ENCODE results near the gene PKD2. TPM values are rescaled to one million over a fixed set of nuclear protein-coding genes. Genes with fewer than 3 reads are reported as not detected.

PKD2 gene
- total RNA-seq, 1 experiment from 2014 or later, result 43.2 TPM

DNA sequence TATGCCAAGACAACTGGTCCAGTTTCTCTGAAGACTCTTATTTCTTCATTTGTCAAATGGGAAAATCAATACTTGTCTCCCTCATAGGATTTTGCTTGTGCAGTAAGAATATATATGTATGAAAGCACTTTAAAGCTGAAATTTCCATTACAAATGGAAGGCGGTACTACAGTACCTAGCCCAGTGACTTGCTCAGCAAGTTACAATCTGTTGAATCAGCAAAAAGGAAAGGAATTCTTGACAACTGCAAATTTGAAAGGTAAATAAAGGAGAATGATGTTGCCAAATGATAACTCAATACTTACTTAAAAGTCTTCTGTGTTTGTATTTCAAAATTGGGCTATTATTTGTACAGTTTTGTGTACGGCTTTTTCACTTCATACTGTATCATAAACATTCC, 71.1 kb downstream of the PKD2 start:
- no peaks in the 10 kb centered on the region for H3K27me3 ChIP-seq (replicated peaks)
- no peaks in the 10 kb centered on the region for H3K4me1 ChIP-seq (replicated peaks)
- no peak overlapping the region for H3K4me3 ChIP-seq
- H3K9me3 ChIP-seq (replicated peaks), result no peaks in the 10 kb centered on the region
- H3K27ac ChIP-seq, result no peak overlapping the region
- DNase-seq (ENCODE audit: low read depth in 1 of 2, low spot score in 2 of 2), result no peak
- peaks cover 40% of the 10 kb centered on the region for H3K36me3 ChIP-seq

DNA sequence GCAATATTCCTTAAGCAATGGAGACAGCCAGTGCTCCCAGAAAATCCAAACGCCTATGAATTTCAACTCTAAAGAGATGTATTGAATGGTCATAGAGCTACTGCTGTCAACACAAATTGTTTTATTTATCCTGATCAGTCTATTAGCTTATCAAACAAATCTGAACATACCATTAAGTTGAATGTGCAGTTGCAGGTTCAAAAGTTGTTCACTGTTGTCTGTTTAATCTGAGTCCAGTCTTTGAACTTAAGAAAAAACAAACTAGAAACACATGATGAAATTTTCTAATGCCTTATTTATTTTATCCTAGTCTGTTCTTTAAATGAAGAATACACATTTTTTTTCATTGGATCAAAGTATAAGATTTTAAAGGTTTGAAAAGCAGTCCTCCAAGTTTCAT, 73.2 kb downstream of the PKD2 start:
- Histone ChIP-seq H3K9me3 (replicated peaks) (no peaks in the 10 kb centered on the region), H3K36me3 (peaks cover 20% of the 10 kb centered on the region), H3K4me1 (replicated peaks) (no peaks in the 10 kb centered on the region), H3K4me3 (no peak overlapping the region), H3K27me3 (replicated peaks) (no peaks in the 10 kb centered on the region), H3K27ac (no peak overlapping the region)
- DNase-seq (ENCODE audit: low read depth in 1 of 2, low spot score in 2 of 2), result no peak

DNA sequence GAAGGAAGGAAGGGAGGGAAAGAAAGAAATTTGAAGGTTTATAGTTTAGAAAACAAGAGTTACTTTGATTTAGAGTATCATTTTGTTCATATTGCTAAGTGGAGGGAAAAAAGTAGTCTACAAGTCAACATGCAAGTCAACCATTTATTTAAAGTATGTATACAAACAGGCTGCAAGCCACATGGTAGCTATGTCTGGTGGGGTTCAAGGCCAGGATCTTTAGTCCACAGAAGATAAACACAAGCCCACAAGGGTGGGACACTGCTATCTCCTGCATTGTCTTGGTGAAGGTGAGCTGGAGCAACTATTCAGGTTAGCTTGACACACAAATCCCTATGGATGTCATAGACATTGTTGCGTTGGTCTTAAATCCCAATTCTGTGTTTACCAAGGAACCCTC, 79.6 kb downstream of the PKD2 start:
- no peak overlapping the region for H3K4me3 ChIP-seq
- no peak for DNase-seq (ENCODE audit: low read depth in 1 of 2, low spot score in 2 of 2)
- H3K9me3 ChIP-seq (replicated peaks), result no peaks in the 10 kb centered on the region
- H3K27me3 ChIP-seq (replicated peaks), result no peaks in the 10 kb centered on the region
- no peak overlapping the region for H3K27ac ChIP-seq
- no peaks in the 10 kb centered on the region for H3K36me3 ChIP-seq
- no peaks in the 10 kb centered on the region for H3K4me1 ChIP-seq (replicated peaks)

DNA sequence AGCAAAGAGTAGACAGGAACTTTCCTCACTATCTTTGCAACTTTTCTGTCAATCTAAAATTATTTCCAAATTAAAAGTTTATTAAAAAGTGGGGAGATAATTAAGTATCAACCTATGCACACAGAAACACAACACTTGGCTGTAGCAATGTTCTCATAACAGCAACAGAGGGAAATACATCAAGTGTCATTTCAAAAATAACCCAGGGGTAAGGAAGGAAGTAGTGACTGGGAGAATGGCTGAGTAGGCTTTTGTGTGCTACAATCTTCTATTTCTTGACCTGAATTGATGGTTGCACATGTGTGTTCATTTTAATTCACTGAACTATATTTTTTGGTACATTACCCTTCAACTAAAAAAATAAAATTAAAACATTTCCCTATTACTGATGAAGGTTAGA, 83.5 kb downstream of the PKD2 start:
- Histone ChIP-seq H3K9me3 (replicated peaks) (no peaks in the 10 kb centered on the region), H3K4me3 (no peak overlapping the region), H3K27ac (no peak overlapping the region), H3K36me3 (no peaks in the 10 kb centered on the region), H3K4me1 (replicated peaks) (no peaks in the 10 kb centered on the region), H3K27me3 (replicated peaks) (no peaks in the 10 kb centered on the region)
- no peak for DNase-seq (ENCODE audit: low read depth in 1 of 2, low spot score in 2 of 2)

DNA sequence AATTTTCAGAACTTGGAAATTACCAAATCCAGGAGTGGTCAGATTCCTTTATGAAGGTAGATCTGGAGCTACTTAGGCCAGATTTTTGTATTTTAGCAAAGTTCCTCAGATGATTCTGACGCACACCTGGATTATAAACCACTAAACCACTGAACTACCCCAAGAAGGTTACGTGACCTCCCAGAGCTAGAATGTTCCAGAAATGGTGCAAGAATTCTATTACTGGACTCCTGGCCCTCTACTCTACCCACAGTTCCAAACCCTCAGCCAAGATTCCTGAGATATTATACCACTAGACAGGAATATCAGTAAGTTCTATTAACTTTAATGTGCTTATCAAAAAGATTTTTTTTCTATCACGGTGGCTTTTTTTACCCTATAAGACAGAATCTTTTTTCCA, 83.9 kb downstream of the PKD2 start:
- Histone ChIP-seq H3K27ac (no peak overlapping the region), H3K4me1 (replicated peaks) (no peaks in the 10 kb centered on the region), H3K4me3 (no peak overlapping the region), H3K27me3 (replicated peaks) (no peaks in the 10 kb centered on the region), H3K9me3 (replicated peaks) (no peaks in the 10 kb centered on the region), H3K36me3 (no peaks in the 10 kb centered on the region)
- DNase-seq (ENCODE audit: low read depth in 1 of 2, low spot score in 2 of 2), result no peak

DNA sequence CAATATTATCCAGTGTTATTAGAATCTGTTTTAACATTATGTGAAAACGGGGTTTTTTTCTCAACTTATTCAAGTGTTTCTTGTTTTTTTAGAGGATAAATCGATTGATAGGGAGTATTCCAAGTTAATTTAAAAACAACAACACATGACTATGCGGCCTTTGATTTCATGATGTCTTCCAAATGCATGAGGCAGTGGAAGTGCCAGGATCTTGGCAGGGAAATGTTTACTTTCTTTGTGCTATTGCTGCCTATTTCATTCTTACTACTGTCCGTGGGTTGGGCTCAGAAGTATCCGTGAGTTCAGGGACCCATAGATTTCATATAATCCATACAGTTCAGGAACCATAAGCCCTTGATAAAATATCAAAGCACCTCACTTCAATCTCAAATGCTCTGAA, 86.4 kb downstream of the PKD2 start:
- H3K27me3 ChIP-seq (replicated peaks), result no peaks in the 10 kb centered on the region
- H3K4me1 ChIP-seq (replicated peaks), result no peaks in the 10 kb centered on the region
- H3K4me3 ChIP-seq, result no peak overlapping the region
- no peak for DNase-seq (ENCODE audit: low read depth in 1 of 2, low spot score in 2 of 2)
- no peaks in the 10 kb centered on the region for H3K36me3 ChIP-seq
- H3K27ac ChIP-seq, result no peak overlapping the region
- no peaks in the 10 kb centered on the region for H3K9me3 ChIP-seq (replicated peaks)

DNA sequence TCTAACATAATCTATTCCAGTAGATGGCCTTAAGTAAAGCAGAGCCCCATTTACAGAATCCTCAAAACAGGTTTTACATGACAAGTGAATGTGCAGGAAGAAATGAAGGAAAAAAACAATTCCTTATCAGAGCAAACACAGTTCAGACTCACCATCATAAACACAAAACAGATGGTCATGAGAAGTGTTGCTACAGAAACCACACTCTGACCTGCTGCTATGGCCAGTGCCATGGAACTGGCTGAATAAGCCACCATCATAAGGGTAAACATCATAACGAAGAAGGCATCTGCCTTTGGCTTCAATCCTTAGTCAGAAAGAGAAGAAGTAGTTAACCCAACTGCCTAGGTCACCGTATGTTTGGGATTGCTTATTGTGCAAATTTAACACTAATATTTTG, 89.9 kb downstream of the PKD2 start:
- H3K9me3 ChIP-seq (replicated peaks), result no peaks in the 10 kb centered on the region
- H3K27me3 ChIP-seq (replicated peaks), result no peaks in the 10 kb centered on the region
- H3K4me1 ChIP-seq (replicated peaks), result no peaks in the 10 kb centered on the region
- H3K36me3 ChIP-seq, result no peaks in the 10 kb centered on the region
- no peak overlapping the region for H3K27ac ChIP-seq
- no peak overlapping the region for H3K4me3 ChIP-seq
- DNase-seq (ENCODE audit: low read depth in 1 of 2, low spot score in 2 of 2), result no peak

DNA sequence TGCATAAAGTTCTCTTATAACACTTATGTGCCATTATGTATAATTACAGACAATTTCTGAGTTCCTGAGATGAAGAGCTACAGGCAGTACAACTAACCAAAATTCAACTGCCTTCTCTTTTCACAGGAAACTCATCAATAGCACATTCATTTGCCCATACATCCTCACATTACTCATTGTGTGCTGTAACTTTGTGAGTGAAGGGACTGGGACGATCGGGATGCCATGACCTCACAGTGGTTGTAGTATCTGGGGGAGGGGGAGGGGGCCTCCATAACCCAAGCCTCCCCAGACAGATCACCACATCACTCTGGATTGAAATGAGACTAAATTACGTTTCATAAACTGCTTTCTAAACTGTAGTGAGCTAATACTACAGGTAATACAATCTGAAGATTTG, 90.3 kb downstream of the PKD2 start:
- H3K9me3 ChIP-seq (replicated peaks), result no peaks in the 10 kb centered on the region
- no peak for DNase-seq (ENCODE audit: low read depth in 1 of 2, low spot score in 2 of 2)
- H3K4me3 ChIP-seq, result no peak overlapping the region
- H3K27ac ChIP-seq, result no peak overlapping the region
- H3K36me3 ChIP-seq, result no peaks in the 10 kb centered on the region
- no peaks in the 10 kb centered on the region for H3K27me3 ChIP-seq (replicated peaks)
- H3K4me1 ChIP-seq (replicated peaks), result no peaks in the 10 kb centered on the region

DNA sequence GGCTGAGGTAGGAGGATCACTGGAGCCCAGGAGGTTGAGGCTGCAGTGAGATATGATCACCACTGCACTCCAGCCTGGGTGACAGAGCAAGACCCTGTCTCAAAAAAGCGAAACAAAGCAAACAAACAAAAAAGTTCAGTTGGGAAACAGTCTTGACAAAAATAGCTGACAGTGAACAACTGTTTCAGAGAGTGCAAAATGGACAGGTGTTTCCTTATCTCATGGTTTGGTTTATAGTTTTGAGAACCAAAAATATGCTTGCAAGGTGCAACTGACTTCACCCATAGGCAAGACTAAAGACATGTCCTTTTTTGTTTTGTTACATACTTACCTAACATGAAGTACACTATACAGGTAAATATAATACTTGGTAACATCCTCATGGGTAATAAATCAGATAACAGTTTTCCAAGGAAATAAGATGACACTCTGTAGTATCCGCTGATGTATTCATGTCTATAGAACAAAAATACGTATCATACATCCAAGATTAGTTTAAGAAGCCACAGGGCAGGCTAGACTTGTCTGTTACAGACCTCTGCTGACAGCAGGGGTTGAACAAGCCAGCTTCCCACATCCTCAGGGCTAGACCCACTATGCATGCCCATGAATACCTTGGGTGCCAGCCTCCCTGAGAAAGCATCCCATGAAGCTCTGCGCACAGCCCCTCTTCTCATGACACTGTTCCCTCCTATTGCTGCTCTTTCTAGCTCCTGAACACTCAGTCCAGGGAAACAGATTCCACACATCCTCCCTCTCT, 91.7 kb downstream of the PKD2 start:
- Histone ChIP-seq H3K4me1 (replicated peaks) (no peaks in the 10 kb centered on the region), H3K4me3 (no peak overlapping the region), H3K27me3 (replicated peaks) (no peaks in the 10 kb centered on the region), H3K36me3 (no peaks in the 10 kb centered on the region), H3K27ac (no peak overlapping the region), H3K9me3 (replicated peaks) (no peaks in the 10 kb centered on the region)
- DNase-seq (ENCODE audit: low read depth in 1 of 2, low spot score in 2 of 2), result no peak

DNA sequence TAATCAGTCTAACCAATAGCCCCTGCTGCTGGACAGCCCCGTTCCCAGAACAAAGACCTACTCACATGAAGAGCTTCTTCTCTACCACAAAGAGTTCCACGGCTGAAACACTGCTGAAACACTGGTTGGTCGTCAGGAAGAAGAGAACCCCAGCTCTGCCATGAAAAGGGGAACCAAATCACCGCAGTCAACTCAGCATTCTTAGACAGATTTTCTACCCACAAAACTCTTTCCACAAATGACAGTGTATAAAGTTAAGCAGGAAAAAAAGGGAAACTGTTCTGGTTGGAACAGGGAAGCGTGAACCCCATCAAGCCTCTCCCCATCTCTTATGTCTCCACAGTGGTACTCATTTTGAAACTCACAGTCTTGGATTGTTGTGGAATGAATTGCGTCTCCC, 93.7 kb downstream of the PKD2 start:
- peaks cover 20% of the 10 kb centered on the region for H3K4me1 ChIP-seq (replicated peaks)
- H3K27me3 ChIP-seq (replicated peaks), result no peaks in the 10 kb centered on the region
- no peak overlapping the region for H3K4me3 ChIP-seq
- H3K9me3 ChIP-seq (replicated peaks), result no peaks in the 10 kb centered on the region
- no peaks in the 10 kb centered on the region for H3K36me3 ChIP-seq
- H3K27ac ChIP-seq, result no peak overlapping the region
- no peak for DNase-seq (ENCODE audit: low read depth in 1 of 2, low spot score in 2 of 2)

DNA sequence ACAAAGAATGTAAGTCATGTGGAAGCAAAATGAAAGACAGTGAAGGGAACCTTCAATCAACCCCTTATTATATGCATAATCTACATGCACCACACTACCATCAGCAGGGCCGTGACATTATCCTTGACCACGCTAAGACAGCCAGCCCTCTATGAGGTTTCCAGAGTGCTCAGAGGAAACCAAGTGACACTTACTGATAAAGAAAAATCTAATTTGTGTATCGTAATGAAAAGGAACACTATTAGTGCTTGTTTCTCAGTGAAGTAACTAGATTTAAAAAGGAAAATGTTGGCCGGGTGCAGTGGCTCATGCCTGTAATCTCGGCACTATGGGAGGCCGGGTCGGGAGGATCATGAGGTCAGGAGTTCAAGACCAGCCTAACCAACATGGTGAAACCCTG, 94.6 kb downstream of the PKD2 start:
- Histone ChIP-seq H3K4me1 (replicated peaks) (peaks cover 28% of the 10 kb centered on the region), H3K27ac (no peak overlapping the region), H3K27me3 (replicated peaks) (no peaks in the 10 kb centered on the region), H3K36me3 (no peaks in the 10 kb centered on the region), H3K4me3 (no peak overlapping the region), H3K9me3 (replicated peaks) (no peaks in the 10 kb centered on the region)
- no peak for DNase-seq (ENCODE audit: low read depth in 1 of 2, low spot score in 2 of 2)

DNA sequence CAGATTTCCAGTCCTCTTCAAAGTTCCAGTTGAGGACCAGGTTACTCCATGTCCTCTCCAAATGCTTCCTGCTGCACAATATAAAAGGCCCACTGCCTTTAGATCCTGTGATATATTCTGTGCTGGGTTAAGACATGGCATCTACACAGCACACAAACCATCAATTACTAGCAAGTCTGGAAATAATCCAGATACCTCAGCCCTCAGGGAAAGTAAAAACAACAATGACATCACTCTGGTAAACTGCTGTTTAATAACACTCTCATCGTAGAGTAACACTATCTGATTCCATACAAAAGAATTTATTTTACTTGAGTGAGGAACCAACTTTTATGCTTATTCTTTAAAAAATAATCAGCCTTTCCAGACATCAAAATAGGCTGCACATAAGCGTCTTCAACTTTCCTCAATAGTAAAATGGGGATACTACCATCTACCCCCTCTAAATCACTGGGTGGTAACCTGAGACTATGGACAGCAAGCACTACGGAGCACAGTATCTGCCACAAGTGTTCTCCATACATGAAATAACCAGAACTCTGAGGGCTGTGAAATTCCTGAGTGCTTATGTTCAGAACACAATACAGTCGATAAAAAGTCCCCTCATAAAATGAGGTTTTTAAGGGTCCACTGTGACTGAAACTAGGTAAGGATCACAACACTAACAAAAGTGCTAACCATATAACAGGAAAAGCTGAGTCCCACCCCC, 97.6 kb downstream of the PKD2 start:
- Histone ChIP-seq H3K27ac (peak overlapping the region; percentile 67), H3K36me3 (no peaks in the 10 kb centered on the region), H3K9me3 (replicated peaks) (no peaks in the 10 kb centered on the region), H3K4me3 (no peak overlapping the region), H3K4me1 (replicated peaks) (peaks cover 52% of the 10 kb centered on the region), H3K27me3 (replicated peaks) (no peaks in the 10 kb centered on the region)
- peak in 1 of 2 experiments; percentile 75 for DNase-seq (ENCODE audit: low read depth in 1 of 2, low spot score in 2 of 2)

DNA sequence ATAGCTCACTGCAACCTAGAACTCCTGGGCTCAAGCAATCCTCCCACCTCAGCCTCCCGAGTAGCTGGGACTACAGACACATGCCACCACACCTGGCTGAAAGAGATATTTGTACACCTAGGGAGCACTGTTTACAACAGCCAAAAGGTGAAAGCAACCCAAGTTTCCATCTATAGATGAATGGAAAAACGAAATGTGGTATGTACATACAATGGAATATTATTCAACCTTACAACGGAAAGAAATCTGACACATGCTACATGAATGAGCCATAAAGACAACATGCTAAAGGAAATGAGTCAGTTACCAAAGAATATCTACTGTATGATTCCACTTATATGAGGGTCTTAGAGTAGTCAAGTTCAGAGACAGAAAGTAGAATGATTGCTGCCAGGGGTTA, 98.8 kb downstream of the PKD2 start:
- Histone ChIP-seq H3K4me3 (no peak overlapping the region), H3K4me1 (replicated peaks) (peaks cover 52% of the 10 kb centered on the region), H3K27ac (peak overlapping the region; percentile 67), H3K27me3 (replicated peaks) (no peaks in the 10 kb centered on the region), H3K9me3 (replicated peaks) (no peaks in the 10 kb centered on the region), H3K36me3 (no peaks in the 10 kb centered on the region)
- DNase-seq (ENCODE audit: low read depth in 1 of 2, low spot score in 2 of 2), result peak in 1 of 2 experiments; percentile 50

DNA sequence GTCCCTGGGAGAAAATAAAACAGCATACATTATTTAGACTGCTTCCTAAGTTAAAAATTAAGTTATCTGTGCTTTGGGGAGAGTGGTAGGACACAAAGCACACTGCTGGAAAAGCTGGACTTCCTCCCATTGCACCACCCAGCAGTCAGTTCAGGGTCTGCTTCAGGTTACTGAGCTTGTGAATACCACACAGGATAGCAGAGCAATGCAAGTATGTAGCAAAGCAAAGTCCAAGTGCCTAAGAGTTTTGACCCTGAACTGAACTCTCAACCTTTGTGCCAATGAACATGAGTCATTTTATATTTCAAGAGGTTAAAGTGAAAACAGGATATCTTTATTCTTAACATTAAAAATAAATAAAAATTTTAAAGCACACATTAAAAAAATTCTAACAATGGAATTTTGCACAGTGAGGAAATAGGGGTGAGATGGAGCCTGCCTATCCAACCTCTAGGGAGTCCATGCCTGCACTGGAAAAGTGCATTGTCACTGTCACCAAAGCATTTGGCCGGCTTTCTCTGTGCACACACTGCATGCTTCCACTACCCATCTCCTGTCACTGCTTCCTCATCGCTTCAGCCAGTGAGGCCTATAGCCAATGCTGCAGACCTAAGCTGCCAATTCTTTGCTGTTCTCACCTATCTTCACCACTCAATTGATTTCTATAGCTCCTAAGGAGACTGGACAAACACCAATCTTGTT, 100.1 kb downstream of the PKD2 start:
- Histone ChIP-seq H3K9me3 (replicated peaks) (no peaks in the 10 kb centered on the region), H3K4me3 (no peak overlapping the region), H3K4me1 (replicated peaks) (peaks cover 52% of the 10 kb centered on the region), H3K36me3 (no peaks in the 10 kb centered on the region), H3K27me3 (replicated peaks) (no peaks in the 10 kb centered on the region), H3K27ac (peak overlapping the region; percentile 67)
- peak in 1 of 2 experiments; percentile 19 for DNase-seq (ENCODE audit: low read depth in 1 of 2, low spot score in 2 of 2)

Data from SJSA1 (cell line).